Measurements from ENCODE around the gene QRFPR. TPM values are rescaled to one million over a fixed set of nuclear protein-coding genes. Genes with fewer than 3 reads are reported as not detected.
"Not testable (repeated sequence)": the region's sequence is repeated elsewhere in the genome, so short reads cannot be mapped to it uniquely, and the experiment has no call there.

The QRFPR gene
- total RNA-seq, result 0.17 TPM in 1 of 2 replicates, not detected in the other

DNA sequence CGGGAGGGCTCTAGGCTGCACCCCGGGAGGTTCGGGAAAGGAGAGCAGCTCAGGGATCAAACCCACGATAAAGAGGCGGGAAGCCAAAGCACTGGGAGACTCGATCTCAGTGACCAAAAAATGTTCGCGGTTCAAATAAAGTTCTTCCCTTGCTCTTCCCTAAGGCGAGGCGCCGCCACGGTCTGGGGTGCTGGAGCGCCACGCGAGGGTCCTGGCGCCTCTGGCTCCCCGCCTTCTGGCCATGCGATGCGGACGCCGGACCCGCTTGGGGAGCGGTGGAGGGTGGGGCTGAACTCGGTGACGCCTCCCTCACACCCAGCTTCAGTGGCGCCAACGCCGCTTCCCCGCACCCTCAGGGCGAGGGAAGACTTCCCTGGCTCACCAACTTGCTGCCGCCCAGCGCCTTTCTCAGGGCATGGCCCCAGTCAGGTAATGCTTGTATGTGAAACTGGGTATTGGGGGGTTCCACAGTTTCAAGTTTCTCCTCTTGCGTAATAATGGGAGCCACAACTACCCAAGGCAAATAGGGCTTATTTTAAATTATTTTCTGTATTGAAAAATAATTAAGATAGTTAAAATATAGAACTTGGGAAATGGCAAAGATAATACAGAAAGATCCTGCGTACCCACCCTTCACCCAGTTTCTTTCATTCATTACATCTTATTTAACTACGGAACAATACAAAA is at the start of gene QRFPR:
Gene QRFPR, minus strand, starts transcription at position 243 of the 687 bp plus-strand sequence. CDS start 371 bp downstream, outside the sequence.
- peaks cover 15% of the 10 kb centered on the region for H3K27me3 ChIP-seq (ENCODE audit: control insufficient read depth, insufficient read depth, low read length)
- no peaks in the 10 kb centered on the region for H3K36me3 ChIP-seq (ENCODE audit: control insufficient read depth, insufficient read depth, low read length)
- TF ChIP-seq CTCF (IDR thresholded peaks at IDR 0.05; ENCODE audit: insufficient read depth, low read length, poor library complexity, severe bottlenecking), result no peak
- no peak for DNase-seq (ENCODE audit: low read depth)
- peak within 1 kb of the TSS; percentile 11 for H3K4me3 ChIP-seq (ENCODE audit: low read depth, low read length)

DNA sequence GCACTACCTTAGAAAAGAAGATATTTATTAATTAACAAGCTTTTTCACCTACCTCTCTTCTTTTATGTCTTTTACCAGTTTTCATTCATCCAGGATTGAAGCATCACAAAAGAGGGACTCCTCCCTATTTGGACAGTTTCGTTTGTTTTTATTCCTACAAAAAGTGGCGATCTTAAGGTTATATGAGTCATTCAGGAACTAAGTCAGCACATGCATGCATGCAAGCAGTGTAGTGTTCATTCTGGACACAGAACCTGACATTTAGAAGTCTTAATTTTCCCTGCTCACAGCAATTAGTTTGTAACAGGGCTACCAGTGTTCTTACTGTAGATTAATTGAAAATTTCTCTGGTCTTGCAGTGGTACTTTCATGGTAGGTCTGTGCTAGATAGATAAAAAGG is 47.9 kb upstream of the QRFPR start:
- TF ChIP-seq CTCF (IDR thresholded peaks at IDR 0.05; ENCODE audit: insufficient read depth, low read length, poor library complexity, severe bottlenecking), result no peak
- peak; percentile 4 for DNase-seq (ENCODE audit: low read depth)
- H3K4me3 ChIP-seq (ENCODE audit: low read depth, low read length), result no peak overlapping the region

GRCh38 chr4:121421594-121421993 is 40.8 kb upstream of the QRFPR start:
- DNase-seq (ENCODE audit: low read depth), result no peak
- Histone ChIP-seq H3K36me3 (ENCODE audit: control insufficient read depth, insufficient read depth, low read length) (no peaks in the 10 kb centered on the region), H3K27me3 (ENCODE audit: control insufficient read depth, insufficient read depth, low read length) (no peaks in the 10 kb centered on the region), H3K4me3 (ENCODE audit: low read depth, low read length) (no peak overlapping the region)
- peak; percentile 27 for TF ChIP-seq CTCF (IDR thresholded peaks at IDR 0.05; ENCODE audit: insufficient read depth, low read length, poor library complexity, severe bottlenecking)

More for the DNA sequence above, 47.9 kb upstream of the QRFPR start:
- H3K36me3 ChIP-seq (ENCODE audit: control insufficient read depth, insufficient read depth, low read length), result no peaks in the 10 kb centered on the region
- no peaks in the 10 kb centered on the region for H3K27me3 ChIP-seq (ENCODE audit: control insufficient read depth, insufficient read depth, low read length)

DNA sequence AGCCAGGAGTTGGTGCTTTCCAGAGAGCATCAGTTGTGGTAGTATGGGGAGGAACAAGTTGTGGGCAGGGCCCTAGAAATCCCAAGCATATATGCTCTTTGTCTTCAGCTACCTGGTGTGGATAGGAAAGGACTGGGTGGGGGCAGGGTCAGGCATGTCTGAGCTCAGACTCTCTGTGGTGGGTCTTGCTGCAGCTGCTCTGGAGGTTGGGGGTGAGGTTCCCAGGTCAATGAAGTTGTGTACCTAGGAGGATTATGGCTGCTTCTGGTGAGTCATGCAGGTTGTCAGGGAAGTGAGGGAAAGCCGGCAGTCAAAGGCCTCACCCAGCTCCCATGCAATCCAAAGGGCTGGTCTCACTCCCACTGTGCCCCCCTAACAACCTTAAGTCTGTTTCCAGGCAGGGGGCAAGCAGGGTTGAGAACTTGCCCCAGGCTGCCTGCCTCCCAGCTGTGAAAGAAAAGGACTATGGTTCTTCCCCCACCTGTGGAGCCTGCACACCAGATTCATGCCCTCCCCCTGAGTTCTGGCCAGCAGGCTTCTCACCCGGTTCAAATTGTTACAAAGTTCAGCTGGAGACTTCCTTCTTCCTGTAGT is 30.4 kb upstream of the QRFPR start:
- no peak for DNase-seq (ENCODE audit: low read depth)

DNA sequence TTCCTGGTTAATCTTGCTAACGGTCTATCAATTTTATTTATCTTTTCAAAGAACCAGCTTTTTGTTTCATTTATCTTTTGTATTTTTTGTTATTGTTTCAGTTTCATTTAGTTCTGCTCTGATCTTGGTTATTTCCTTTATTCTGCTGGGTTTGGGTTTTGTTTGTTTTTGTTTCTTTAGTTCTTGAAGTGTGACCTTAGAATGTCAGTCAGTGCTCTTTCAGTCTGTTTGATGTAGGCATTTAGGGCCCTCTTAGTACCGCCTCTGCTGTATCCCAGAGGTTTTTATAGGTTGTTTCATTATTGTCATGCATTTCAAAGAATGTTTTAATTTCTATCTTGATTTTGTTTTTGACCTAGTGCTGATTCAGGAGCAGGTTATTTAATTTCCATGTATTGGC is 27.7 kb upstream of the QRFPR start:
- H3K36me3 ChIP-seq (ENCODE audit: control insufficient read depth, insufficient read depth, low read length); H3K27me3 ChIP-seq (ENCODE audit: control insufficient read depth, insufficient read depth, low read length); DNase-seq (ENCODE audit: low read depth); H3K4me3 ChIP-seq (ENCODE audit: low read depth, low read length): not testable (repeated sequence)

More for the DNA sequence above, 30.4 kb upstream of the QRFPR start:
- no peaks in the 10 kb centered on the region for H3K27me3 ChIP-seq (ENCODE audit: control insufficient read depth, insufficient read depth, low read length)
- H3K4me3 ChIP-seq (ENCODE audit: low read depth, low read length), result no peak overlapping the region
- H3K36me3 ChIP-seq (ENCODE audit: control insufficient read depth, insufficient read depth, low read length), result no peaks in the 10 kb centered on the region
- TF ChIP-seq CTCF (IDR thresholded peaks at IDR 0.05; ENCODE audit: insufficient read depth, low read length, poor library complexity, severe bottlenecking), result no peak

DNA sequence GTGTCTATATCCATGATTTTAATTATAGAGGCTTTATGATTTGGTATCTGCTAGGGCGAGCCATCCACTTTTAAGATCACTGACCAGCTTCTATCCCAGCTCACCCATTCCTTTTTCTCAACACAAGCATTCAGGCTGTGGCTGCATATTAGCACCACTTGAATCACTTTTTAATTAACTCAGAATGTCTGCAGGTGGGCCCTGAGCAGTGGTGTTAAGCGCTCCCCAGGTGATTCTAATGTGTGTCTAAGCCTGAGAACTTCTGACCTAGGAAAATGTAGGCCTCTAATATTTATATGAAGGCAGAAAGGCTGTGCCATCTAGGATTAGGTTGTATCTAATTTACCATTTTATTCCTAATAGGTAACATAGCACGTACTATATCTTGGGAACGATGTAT is 19.8 kb upstream of the QRFPR start:
- H3K27me3 ChIP-seq (ENCODE audit: control insufficient read depth, insufficient read depth, low read length), result no peaks in the 10 kb centered on the region
- H3K4me3 ChIP-seq (ENCODE audit: low read depth, low read length), result no peak overlapping the region
- no peak for DNase-seq (ENCODE audit: low read depth)
- TF ChIP-seq CTCF (IDR thresholded peaks at IDR 0.05; ENCODE audit: insufficient read depth, low read length, poor library complexity, severe bottlenecking), result no peak
- H3K36me3 ChIP-seq (ENCODE audit: control insufficient read depth, insufficient read depth, low read length), result no peaks in the 10 kb centered on the region
